ENCODE data around the gene NELL2. TPM values are rescaled to one million over a fixed set of nuclear protein-coding genes. Genes with fewer than 3 reads are reported as not detected.

NELL2 gene
- total and polyA plus RNA-seq, 11 donors: 0.04 to 1.8 (median 0.77) TPM; not detected in 3

DNA sequence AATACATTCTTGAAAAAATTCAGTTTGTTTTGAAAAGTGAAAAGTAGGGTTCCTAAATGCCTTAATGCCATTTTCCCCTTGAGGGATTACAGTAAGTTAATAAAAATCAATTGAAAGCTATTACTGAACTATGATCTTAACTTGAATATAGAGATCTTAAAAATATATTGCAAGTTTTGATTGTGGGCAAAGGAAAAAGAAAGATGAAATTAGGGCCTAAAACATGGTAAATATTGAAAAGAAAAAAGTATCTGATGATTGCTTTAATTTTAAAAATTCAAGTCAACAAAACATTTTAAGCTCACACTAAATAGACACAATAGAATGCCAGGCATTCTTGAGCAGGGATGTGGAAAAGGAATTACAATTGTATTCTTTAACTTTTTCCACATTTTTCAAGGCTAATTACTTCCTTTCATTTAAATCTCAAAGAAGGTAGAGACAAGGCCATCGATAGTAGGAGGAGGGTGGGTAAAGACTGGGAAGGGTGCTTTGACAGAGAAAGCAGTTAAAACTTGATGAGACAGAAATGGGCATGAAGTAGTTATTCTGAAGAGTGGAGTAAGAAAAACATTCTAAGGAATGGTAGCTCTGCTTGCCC, 294.4 kb downstream of the NELL2 start:
- TF ChIP-seq, protein P1, sequence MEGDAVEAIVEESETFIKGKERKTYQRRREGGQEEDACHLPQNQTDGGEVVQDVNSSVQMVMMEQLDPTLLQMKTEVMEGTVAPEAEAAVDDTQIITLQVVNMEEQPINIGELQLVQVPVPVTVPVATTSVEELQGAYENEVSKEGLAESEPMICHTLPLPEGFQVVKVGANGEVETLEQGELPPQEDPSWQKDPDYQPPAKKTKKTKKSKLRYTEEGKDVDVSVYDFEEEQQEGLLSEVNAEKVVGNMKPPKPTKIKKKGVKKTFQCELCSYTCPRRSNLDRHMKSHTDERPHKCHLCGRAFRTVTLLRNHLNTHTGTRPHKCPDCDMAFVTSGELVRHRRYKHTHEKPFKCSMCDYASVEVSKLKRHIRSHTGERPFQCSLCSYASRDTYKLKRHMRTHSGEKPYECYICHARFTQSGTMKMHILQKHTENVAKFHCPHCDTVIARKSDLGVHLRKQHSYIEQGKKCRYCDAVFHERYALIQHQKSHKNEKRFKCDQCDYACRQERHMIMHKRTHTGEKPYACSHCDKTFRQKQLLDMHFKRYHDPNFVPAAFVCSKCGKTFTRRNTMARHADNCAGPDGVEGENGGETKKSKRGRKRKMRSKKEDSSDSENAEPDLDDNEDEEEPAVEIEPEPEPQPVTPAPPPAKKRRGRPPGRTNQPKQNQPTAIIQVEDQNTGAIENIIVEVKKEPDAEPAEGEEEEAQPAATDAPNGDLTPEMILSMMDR (IDR thresholded peaks at IDR 0.05): no peak
- no peak for TF ChIP-seq POLR2A (IDR thresholded peaks at IDR 0.05)
- intact Hi-C loops (cut with DNase I): no loop called here
- Histone ChIP-seq H3K27me3 (no peaks in the 10 kb centered on the region), H3K4me3 (no peak overlapping the region), H3K9me3 (no peaks in the 10 kb centered on the region), H3K36me3 (no peaks in the 10 kb centered on the region), H3K4me1 (no peaks in the 10 kb centered on the region), H3K27ac (no peak overlapping the region)
- DNase-seq (no peak), ATAC-seq (no peak)
- 20 to 35% (median 28%) methylated on average over 1 of the region's 1 CpG for WGBS, 4 donors

DNA sequence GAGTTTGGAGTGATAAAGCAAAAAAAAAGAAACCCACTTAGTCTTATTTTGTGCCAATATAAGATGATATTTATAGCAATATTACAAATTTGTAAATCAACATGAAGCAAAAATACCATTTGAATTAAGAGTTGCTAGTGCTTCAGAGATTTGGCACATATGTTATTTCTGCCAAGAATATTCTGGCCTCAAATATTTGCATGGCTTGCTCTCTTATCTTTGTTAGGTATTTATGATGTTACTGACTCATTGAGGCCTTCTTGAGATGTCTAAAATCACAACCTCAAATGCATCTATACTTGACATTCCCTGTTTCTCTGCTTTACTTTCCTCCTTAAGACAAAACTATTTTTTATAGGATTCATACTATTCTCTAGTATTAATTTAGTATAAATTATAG, 301.5 kb downstream of the NELL2 start:
- Histone ChIP-seq H3K9me3 (no peaks in the 10 kb centered on the region), H3K4me3 (no peak overlapping the region), H3K27me3 (no peaks in the 10 kb centered on the region), H3K4me1 (no peaks in the 10 kb centered on the region), H3K27ac (no peak overlapping the region), H3K36me3 (no peaks in the 10 kb centered on the region)
- DNase-seq: no peak
- ATAC-seq: no peak
- intact Hi-C loops (cut with DNase I): no loop called here
- TF ChIP-seq POLR2A (IDR thresholded peaks at IDR 0.05): no peak
- TF ChIP-seq, protein P1 (IDR thresholded peaks at IDR 0.05): no peak

DNA sequence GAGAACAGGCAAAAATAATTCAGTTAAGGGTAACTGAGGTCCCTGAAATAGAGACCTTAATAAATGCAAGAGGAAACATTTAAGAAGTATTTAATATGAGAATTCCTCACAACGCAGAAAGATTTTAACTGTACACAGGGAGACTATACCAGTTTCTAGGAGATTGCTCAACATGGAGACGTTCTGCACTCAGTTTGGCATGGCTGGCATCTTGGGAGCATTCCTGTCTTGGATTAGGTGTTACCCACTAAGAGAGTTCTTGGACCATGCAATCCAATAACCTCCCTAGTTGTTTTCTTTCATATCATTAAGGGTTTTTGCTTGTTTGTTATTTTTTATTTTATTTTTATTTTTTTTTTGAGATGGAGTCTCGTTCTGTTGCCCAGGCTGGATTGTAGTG, 302.4 kb downstream of the NELL2 start:
- H3K36me3 ChIP-seq: no peaks in the 10 kb centered on the region
- intact Hi-C loops (cut with DNase I): no loop called here
- TF ChIP-seq, protein P1 (IDR thresholded peaks at IDR 0.05): no peak
- no peak for TF ChIP-seq POLR2A (IDR thresholded peaks at IDR 0.05)
- WGBS, 4 donors: 75 to 83% (median 77%) methylated on average over 3 of the region's 3 CpGs
- ATAC-seq: no peak
- H3K9me3 ChIP-seq: no peaks in the 10 kb centered on the region
- no peak overlapping the region for H3K27ac ChIP-seq
- H3K4me3 ChIP-seq: no peak overlapping the region
- no peak for DNase-seq
- no peaks in the 10 kb centered on the region for H3K4me1 ChIP-seq
- no peaks in the 10 kb centered on the region for H3K27me3 ChIP-seq

DNA sequence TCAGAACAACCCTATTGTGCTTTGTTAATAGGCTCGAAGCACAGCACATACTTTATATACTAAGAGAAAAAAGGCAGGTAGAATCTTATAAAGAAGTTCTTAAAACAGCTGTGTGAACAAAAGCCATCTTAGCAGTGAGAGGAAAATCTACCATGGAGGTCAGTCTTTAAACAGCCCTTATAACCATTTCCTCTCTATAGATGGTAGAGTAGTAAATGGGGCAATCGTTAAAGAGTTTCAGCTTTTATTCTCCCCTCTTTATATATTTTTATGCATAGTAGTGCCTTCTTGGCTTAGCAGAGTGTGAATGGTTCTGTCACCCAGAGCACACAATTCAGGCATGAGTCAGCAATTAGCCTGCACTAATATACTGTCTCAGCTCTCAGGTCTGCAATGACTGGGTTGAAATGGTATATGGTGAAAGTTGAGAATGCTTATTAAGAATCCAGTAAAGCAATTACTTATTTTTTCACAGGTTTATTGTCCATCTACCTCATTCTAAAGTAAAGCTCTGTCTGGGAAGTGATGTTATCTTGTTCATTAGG, 305.0 kb downstream of the NELL2 start:
- intact Hi-C loops (cut with DNase I): no loop called here
- TF ChIP-seq, protein P1 (IDR thresholded peaks at IDR 0.05): no peak
- no peak for TF ChIP-seq POLR2A (IDR thresholded peaks at IDR 0.05)
- H3K4me3 ChIP-seq: no peak overlapping the region

More for the DNA sequence above, 305.0 kb downstream of the NELL2 start:
- H3K27me3 ChIP-seq: no peaks in the 10 kb centered on the region
- ATAC-seq (no peak), DNase-seq (no peak)
- no peaks in the 10 kb centered on the region for H3K9me3 ChIP-seq
- H3K27ac ChIP-seq: no peak overlapping the region
- 78 to 87% (median 84%) methylated on average over 2 of the region's 2 CpGs for WGBS, 4 donors
- H3K4me1 ChIP-seq: no peaks in the 10 kb centered on the region
- H3K36me3 ChIP-seq: no peaks in the 10 kb centered on the region
